Measurements from ENCODE around the gene TAS2R41.
"Not testable (repeated sequence)": the region's sequence is repeated elsewhere in the genome, so short reads cannot be mapped to it uniquely, and the experiment has no call there.

The TAS2R41 gene

DNA sequence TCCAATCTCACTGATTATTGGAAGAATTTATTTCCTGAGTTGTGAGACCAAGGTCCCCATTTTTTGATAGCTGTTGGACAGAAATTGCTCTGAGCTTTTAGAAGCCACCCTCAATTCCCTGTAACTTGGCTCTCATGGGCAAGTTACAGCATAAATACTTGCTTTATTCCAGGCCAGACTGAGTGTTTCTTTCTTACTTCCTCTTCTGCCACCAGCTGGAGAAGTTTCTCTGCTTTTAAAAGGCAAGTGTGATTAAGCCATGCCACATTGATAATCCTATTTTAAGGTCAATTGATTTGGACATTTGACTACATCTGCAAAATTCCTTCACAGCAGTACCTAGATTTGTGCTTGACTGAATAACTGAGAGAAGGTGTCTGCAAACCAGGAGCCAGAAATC, 14.1 kb upstream of the TAS2R41 start:
- Histone ChIP-seq H3K9ac (no peak overlapping the region), H4K20me1 (no peaks in the 10 kb centered on the region), H3K4me1 (peaks cover 0 to 16% (median 0%) of the 10 kb centered on the region in 10 experiments; a peak in 6 of 20 replicates), H3K27me3 (no peaks in the 10 kb centered on the region), H3K27ac (no peak overlapping the region; a peak in 1 of 22 replicates), H3K4me2 (peak overlapping the region in 2 of 11 experiments; percentile 23 to 35; a peak in 2 of 22 replicates), H3K36me3 (no peaks in the 10 kb centered on the region; a peak in 1 of 22 replicates), H3K9me3 (replicated peaks in 1 of 11) (peaks cover 16 to 27% (median 21%) of the 10 kb centered on the region in 11 experiments), H3K4me3 (no peak overlapping the region)
- no peak for TF ChIP-seq Cebpa-rat (IDR thresholded peaks at IDR 0.05)

DNA sequence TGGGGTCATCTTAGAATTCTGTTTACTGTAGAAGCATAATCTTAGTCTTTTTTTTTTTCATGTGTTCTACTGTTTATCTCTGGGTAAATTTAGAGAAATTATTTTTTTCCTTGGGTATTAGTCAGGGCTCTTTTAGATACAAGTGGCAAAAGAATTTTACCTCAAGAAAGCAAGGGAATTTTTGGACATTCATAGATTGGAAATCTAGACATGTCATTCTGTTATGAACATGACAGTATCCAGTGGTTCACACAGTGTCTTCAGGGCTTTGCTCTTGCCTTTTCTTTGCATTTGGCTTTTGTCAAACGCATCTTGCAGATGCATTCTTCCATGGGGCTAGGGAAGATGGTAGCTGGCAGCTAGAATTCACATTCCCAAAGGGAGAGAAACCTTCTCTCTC, 13.7 kb upstream of the TAS2R41 start:
- Histone ChIP-seq H3K9me3 (replicated peaks in 1 of 11) (peaks cover 16 to 27% (median 21%) of the 10 kb centered on the region in 11 experiments), H3K4me2 (0 out of 22 replicates have a peak overlapping the region, but pooled peaks of 2 of the 11 experiments have one; percentile 2 to 35), H3K36me3 (no peaks in the 10 kb centered on the region; a peak in 1 of 22 replicates), H3K9ac (no peak overlapping the region), H3K27ac (no peak overlapping the region; a peak in 1 of 22 replicates), H3K4me1 (peaks cover 0 to 16% (median 0%) of the 10 kb centered on the region in 10 experiments; a peak in 6 of 20 replicates), H3K4me3 (no peak overlapping the region), H4K20me1 (no peaks in the 10 kb centered on the region), H3K27me3 (no peaks in the 10 kb centered on the region)
- TF ChIP-seq Cebpa-rat (IDR thresholded peaks at IDR 0.05) = no peak

DNA sequence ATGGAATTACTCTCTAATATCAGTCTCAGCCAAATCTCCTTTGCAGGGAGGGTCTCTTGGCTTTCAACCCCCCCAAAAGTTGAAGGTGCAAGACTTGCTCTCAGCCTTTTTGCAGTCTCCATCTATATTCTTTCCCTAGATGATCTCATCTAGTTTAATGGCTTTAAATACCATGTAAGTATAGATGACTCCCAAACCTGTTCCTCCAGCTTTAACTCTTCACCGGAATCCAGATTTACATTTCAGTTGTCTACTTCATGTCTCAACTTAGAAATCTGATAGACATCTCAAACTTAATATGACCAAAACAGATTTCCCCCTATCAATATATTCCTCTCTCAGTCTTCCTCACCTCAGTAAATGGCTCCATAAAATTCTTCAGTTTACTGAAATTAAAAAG, 9.9 kb upstream of the TAS2R41 start:
- no peak overlapping the region for H3K4me2 ChIP-seq
- no peak overlapping the region for H3K4me3 ChIP-seq
- H4K20me1 ChIP-seq = no peaks in the 10 kb centered on the region
- H3K9me3 ChIP-seq (replicated peaks in 1 of 11) = peaks cover 14 to 21% (median 17%) of the 10 kb centered on the region in 11 experiments; a peak in 21 of 22 replicates
- no peak overlapping the region for H3K9ac ChIP-seq
- H3K4me1 ChIP-seq = peaks cover 0 to 16% (median 0%) of the 10 kb centered on the region in 10 experiments; a peak in 6 of 20 replicates
- peaks cover 0 to 12% (median 0%) of the 10 kb centered on the region in 11 experiments; a peak in 4 of 22 replicates for H3K36me3 ChIP-seq
- H3K27ac ChIP-seq = no peak overlapping the region
- TF ChIP-seq Cebpa-rat (IDR thresholded peaks at IDR 0.05) = no peak
- H3K27me3 ChIP-seq = no peaks in the 10 kb centered on the region

DNA sequence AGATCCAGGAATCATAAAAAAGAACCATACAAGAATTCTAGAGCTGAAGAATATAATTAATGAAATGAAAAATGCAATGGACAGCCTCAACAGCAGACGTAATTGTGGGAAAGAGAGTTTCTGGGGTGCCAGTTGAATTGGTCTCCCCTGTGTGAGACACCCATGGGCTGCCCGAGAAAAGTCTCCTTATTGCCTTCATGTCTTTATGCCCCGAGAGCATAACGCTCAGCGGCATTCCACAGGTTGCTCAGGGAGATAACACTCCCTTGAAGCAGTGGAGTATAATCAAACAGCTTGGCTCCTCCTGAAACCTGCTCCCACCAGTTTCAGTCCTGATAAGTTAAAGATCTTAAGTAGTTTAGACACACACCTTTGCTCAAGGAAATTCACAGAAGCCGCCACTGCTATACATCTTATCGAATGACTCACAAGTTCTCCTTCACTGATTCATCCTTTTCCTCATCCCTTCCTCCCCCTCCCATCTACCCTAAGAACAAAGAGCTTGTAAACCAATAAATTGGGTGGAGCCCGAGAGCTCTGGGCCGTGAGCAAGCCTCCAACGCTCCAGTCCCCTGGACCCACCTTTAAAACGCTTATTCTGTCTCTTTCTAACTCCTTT, 5.5 kb upstream of the TAS2R41 start:
- not testable (repeated sequence) for H3K4me3 ChIP-seq, H4K20me1 ChIP-seq, H3K27me3 ChIP-seq, H3K4me1 ChIP-seq, H3K9ac ChIP-seq, H3K27ac ChIP-seq, H3K4me2 ChIP-seq
- H3K9me3 ChIP-seq (replicated peaks in 1 of 11) = peaks cover 12 to 28% (median 18%) of the 10 kb centered on the region in 11 experiments; a peak in 21 of 22 replicates
- H3K36me3 ChIP-seq = peaks cover 0 to 12% (median 0%) of the 10 kb centered on the region in 11 experiments; a peak in 4 of 22 replicates

DNA sequence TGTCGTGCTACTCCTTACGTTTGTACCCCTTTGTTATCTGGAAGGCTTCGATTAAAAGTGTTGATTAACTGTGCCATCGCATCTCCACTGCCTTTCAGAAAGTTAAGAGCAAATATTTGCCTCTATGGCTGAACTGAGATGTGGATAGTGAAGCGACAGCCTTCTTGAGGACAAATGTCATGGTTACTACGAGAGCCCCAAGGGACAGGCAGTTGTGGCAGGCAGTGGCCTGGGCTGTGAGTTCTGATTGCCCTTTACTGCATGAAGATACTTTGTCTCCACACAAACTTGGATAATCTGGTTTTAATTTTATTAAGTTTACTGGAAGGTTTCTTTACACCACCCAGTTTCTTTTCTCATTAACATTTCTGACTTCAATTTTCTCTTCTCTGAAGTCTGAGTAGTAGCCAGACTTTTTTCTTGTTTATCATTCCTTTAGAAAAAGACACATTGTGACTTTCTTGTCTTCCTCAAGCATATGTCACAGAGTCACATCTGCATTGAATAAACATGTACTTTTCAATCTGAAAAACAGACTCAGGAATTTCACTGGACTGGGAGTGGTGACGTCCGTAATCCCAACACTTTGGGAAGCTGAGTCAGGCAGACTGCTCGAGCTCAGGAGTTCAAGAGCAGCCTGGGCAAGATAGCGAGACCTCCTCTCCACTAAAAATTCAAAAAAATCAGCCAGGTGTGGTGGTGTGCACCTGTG, 1.5 kb downstream of the TAS2R41 start:
- H3K4me2 ChIP-seq = no peak overlapping the region
- H4K20me1 ChIP-seq = no peaks in the 10 kb centered on the region
- H3K9ac ChIP-seq = no peak overlapping the region
- H3K4me1 ChIP-seq = peaks cover 0 to 31% (median 0%) of the 10 kb centered on the region in 10 experiments; a peak in 6 of 20 replicates
- no peak for TF ChIP-seq Cebpa-rat (IDR thresholded peaks at IDR 0.05)
- H3K27me3 ChIP-seq = no peaks in the 10 kb centered on the region
- H3K4me3 ChIP-seq = no peak overlapping the region
- H3K36me3 ChIP-seq = no peaks in the 10 kb centered on the region
- no peak overlapping the region for H3K27ac ChIP-seq
- H3K9me3 ChIP-seq (replicated peaks in 1 of 11) = peaks cover 0 to 8% (median 3%) of the 10 kb centered on the region in 11 experiments; a peak in 3 of 22 replicates

DNA sequence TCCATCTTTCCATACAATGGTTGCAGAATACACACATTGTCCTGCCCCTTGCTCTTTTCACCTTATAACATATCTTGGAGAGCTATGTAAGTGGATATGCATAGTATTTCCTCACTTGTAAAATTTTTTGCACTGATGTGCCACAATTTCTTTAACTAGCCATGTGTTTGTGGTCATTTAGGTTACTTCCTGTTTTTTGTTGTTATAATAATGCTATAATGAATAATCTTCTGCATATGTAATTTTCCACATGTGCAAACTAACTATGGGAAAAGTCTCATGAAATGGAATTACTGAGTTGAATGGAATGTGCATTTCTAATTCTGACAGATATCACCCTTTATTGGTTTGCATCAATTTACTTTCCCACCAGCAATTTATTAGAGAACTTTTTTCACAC, 2.8 kb downstream of the TAS2R41 start:
- Histone ChIP-seq H3K27me3 (no peaks in the 10 kb centered on the region), H3K9me3 (replicated peaks in 1 of 11) (peaks cover 0 to under 1% (median 0%) of the 10 kb centered on the region in 11 experiments; a peak in 1 of 22 replicates), H3K9ac (no peak overlapping the region), H4K20me1 (no peaks in the 10 kb centered on the region), H3K4me1 (peaks cover 0 to 44% (median 7%) of the 10 kb centered on the region in 10 experiments; a peak in 14 of 20 replicates), H3K27ac (peak overlapping the region in 1 of 11 experiments; percentile 8; a peak in 1 of 22 replicates), H3K4me3 (no peak overlapping the region), H3K36me3 (no peaks in the 10 kb centered on the region), H3K4me2 (peak overlapping the region in 3 of 11 experiments; percentile 0 to 62 (median 45); a peak in 2 of 22 replicates)
- no peak for TF ChIP-seq Cebpa-rat (IDR thresholded peaks at IDR 0.05)

DNA sequence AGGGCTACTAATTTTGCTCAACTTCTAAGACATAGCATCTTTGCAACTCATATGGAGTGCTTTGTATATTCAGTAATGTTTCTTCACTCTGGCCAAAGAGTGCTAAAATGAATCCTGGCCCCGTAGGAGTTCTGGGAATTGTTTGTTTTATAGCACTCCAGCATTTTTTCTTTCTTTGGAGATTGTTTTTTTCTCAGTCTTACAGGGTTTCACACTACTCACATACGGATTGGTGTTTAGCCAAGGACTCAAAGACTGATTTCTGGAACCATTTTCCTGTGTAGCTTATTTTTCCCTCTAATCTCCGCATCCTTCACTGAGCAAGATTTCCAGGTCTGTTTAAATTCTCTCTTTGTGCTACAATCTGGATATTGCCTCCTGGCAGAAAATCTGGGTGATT, 6.4 kb downstream of the TAS2R41 start:
- Histone ChIP-seq H3K4me2 (peak overlapping the region in 2 of 11 experiments; percentile 76 to 77; a peak in 3 of 22 replicates), H3K9me3 (replicated peaks in 1 of 11) (0 out of 22 replicates have a peak, but pooled peaks cover 0 to 8% (median 0%) of the 10 kb centered on the region in 11 experiments), H3K27ac (peak overlapping the region in 3 of 11 experiments; percentile 83 to 93 (median 84); a peak in 3 of 22 replicates), H3K4me3 (no peak overlapping the region), H4K20me1 (no peaks in the 10 kb centered on the region), H3K9ac (no peak overlapping the region), H3K36me3 (no peaks in the 10 kb centered on the region), H3K4me1 (peaks cover 0 to 78% (median 11%) of the 10 kb centered on the region in 10 experiments; a peak in 14 of 20 replicates), H3K27me3 (no peaks in the 10 kb centered on the region)
- TF ChIP-seq Cebpa-rat (IDR thresholded peaks at IDR 0.05) = no peak

DNA sequence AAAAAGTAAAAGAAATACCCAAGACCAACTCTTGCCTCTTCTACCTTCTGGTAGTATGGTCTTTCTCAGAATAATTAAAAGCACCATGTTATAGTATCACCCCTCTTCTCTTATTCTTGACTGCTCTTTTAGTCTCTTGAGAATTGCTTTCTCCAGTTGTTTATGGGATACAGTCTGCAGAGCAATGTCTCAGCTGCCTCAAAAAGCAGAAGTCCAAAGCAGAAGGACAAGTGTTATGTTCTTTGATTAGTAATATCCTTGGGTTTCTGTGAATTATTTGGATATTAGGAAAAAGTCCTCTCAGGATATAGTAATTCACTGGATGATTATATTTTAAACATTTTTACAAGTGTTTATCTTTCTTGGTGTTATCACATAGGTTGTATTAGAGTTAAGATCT, 7.4 kb downstream of the TAS2R41 start:
- Histone ChIP-seq H3K9ac (peak overlapping the region in 1 of 11 experiments; percentile 53; a peak in 1 of 22 replicates), H3K4me1 (peaks cover 0 to 80% (median 11%) of the 10 kb centered on the region in 10 experiments; a peak in 14 of 20 replicates), H3K9me3 (replicated peaks in 1 of 11) (0 out of 22 replicates have a peak, but pooled peaks cover 0 to 8% (median 0%) of the 10 kb centered on the region in 11 experiments), H3K27ac (peak overlapping the region in 5 of 11 experiments; percentile 10 to 93 (median 83); a peak in 9 of 22 replicates), H3K4me3 (no peak overlapping the region), H3K4me2 (peak overlapping the region in 6 of 11 experiments; percentile 3 to 77 (median 24); a peak in 7 of 22 replicates), H3K36me3 (no peaks in the 10 kb centered on the region), H4K20me1 (no peaks in the 10 kb centered on the region), H3K27me3 (no peaks in the 10 kb centered on the region)
- TF ChIP-seq Cebpa-rat (IDR thresholded peaks at IDR 0.05) = no peak
